GM19025 (cell line): ENCODE data around the gene ILDR1.

Source experiments
- ATAC-seq: cut with Tn5 transposase; IDR thresholded peaks from one replicate; pipeline ENCODE4 v1.9.1; 2021; ENCODE audit warnings: mild to moderate bottlenecking, low read depth, moderate library complexity; ENCODE audit not compliant: unreplicated experiment

The ILDR1 gene

DNA sequence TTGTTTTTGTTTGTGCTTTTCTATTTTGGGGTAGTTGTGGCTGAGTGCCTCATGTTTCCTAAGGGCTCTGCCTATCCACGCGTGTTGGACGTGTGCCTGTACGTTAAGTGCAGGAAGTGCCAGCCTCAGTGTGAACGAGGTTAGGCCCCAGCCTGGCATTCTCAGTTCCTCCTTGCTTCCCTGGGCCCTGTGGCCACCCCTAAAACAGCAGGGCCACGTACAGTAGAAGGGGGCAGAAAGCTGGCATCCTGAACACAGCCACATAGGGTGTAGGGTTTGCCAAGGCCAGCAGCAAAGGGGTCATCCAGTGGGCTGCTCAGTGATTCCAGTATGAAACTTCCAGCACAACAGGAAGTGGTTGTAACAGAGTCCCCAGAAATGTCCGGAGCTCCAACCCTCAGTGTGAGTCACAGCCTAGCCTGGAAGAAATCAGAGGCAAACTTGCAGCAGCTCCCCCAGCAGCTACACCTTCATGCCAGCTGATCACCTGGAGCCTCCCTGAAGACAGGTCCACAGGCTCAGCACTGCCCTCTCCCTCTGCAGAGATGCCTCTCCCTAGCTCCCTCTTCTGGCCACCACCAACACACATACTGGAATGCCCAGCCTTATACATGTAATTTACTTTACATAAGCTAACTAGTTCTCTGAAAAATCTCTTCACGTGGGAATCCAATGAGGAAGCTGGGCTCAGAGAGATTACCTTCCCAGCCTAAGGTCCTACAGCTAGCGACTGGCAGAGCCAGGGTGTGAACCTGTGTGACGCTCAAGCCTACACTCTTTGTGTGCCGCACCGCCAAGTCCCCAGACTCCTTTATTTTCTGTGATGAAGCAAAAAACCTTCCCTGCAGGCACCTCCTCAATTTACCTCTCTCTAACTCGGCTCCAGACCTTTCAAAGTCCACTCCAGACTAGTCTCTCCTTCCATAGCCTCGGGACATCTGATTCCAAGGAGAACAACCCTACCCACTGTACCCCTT, 26.6 kb downstream of the ILDR1 start:
- ATAC-seq = peak; percentile 32

- no peak for ATAC-seq
Observed at GRCh38 chr3:121994551-121994950, 27.5 kb downstream of the ILDR1 start.

DNA sequence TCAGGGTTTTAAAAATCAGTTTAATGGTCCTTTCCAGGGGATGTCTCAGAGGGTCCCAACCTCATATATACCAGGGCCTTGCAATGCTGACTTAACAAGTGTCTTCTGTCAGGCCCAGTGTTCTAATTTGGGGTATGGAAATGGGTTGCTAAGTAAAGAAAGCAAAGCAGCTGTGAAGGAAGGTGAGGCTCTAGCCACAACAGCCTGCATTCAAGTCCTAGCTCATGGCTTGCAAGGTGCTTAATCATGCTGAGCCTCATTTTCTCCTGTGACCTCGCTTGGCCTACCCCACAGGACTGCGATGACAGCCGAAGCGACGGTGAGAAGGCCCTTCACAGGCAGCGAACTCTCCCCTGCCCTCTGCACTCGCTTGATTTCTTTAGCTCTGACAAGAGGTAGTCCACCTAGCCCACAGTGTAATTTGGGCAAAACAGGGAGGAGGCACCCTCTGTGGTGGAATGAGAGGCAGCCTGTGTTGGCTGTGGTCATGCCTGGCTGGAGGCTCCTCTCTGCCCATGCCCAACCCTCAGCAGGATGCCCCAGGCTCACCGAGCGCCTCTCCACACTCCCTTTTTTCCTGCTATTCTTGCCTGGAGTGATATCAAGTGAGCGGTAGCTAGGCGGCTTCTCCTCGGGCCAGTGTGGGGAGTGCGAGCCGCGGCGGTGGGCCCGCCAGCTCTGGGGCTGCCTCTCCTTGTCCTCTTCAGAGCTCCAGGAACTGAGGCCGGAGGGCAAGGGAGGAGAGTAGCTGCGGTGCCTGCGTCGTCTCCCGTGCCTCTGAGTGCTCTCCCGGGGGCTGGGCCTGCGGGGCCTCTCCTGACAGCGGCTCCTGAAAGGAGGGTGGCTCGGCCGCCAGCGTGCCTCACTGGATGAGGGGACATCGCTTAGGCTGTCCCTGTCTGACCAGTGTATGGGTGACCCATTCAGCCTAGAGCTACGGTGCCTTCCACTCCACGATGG, 29.2 kb downstream of the ILDR1 start:
- peak; percentile 49 for ATAC-seq

DNA sequence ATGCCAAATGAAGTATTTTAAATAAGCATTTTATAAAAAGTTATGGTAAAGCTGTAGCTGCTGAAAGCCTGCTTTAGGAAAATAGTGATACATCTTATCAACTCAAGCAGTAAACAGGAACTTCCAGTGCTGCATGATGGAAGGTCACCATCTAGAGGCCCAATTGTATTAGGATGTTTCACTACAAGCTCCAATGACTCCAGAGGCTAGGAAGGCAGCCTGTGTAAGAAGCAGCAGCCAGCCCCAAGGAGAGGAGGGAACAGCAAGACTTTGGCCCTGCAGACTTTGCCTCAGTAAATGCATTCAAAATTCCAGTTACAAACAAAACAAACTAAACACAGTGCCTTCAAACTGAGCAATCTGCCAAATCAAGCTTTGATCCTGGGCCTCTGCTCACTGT, 32.1 kb downstream of the ILDR1 start:
- ATAC-seq = no peak

- ATAC-seq = no peak
Observed at GRCh38 chr3:121988146-121988545, 33.9 kb downstream of the ILDR1 start.

DNA sequence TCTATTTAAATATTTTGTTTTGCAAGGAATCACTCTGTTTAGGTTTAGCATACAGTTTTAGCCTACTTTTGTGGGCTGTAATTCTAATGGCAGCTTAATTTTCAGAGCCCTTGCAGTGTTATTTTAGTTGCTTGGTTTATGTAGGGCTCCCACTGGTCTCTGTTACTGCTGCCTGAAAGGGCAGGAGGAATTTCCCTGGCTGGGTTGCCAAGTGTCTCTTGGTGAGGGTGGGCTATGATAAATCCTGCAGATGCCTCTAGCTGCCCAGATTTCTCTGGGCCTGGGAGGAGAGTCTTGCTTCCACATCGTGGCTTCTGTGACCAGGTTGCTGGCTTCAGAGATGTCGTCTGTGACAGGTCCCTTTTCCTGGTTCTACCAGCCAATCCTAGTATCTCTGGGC, 36.2 kb downstream of the ILDR1 start:
- ATAC-seq = no peak

- ATAC-seq = no peak
Observed at GRCh38 chr3:121981473-121981872, 40.6 kb downstream of the ILDR1 start.

- ATAC-seq = no peak
Observed at GRCh38 chr3:121980450-121980796, 41.6 kb downstream of the ILDR1 start.

- ATAC-seq = no peak
Observed at GRCh38 chr3:121979734-121980449, 42.2 kb downstream of the ILDR1 start.

- no peak for ATAC-seq
Observed at GRCh38 chr3:121979246-121979645, 42.8 kb downstream of the ILDR1 start.

- ATAC-seq = no peak
Observed at GRCh38 chr3:121976727-121977126, 45.3 kb downstream of the ILDR1 start.

GRCh38 chr3:121975702-121976302, 46.2 kb downstream of the ILDR1 start:
- no peak for ATAC-seq

- ATAC-seq = no peak
Observed at GRCh38 chr3:121974601-121975111, 47.4 kb downstream of the ILDR1 start.

- ATAC-seq = no peak
Observed at GRCh38 chr3:121970047-121970446, 52.0 kb downstream of the ILDR1 start.

GRCh38 chr3:121969631-121970030, 52.4 kb downstream of the ILDR1 start:
- no peak for ATAC-seq

DNA sequence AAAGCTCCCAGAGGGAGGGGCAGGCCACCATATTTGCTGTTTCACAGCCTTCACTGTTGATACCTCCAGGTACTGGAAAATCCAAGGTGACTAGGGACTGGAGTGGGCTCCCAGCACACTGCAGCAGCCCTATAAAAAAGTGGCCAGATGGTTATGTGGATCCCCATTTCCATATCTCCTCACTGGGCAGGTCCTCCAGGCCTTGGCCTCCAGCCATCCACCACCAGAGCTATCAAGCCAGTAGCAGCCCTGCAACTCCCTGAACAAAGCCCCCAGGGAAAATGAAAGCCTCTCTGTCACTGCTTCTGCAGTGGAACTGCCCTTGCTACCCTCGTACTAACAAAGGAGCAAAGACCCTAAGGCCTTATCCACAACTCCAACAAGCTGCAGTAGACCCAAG, 58.4 kb downstream of the ILDR1 start:
- ATAC-seq = no peak

DNA sequence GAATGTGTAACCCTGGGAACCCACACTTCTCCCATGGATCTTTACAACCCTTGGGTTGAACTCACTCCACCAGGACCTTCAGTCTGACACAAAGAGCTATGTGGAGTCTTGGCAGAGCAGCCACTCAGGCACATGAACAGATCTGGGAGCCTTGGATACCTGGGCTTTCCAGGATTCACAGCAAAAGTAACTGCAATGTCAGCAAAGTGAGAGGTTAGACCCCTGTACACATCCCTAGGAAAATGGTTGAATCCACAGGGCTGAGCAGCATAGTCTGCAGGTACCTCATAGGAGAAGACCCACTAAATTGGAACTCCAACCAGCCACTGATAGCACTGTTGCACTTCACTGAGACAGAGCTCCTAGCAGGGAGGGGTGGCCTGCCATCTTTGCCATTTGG, 59.6 kb downstream of the ILDR1 start:
- ATAC-seq = no peak

DNA sequence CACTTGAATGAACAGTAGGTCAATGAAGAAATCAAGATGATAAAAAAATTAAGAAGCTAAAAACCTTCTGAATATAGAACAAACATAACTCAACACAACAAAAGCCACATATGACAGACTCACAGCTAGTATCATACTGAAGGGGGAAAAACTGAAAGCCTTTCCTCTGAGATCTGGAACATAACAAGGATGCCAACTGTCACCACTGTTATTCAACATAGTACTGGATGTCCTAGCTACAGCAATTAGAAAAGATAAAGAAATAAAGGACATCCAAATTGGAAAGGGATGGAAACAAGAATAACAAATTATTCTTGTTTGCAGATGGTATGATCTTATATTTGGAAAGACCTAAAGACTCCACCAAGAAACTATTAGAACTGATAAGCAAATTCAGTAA, 60.8 kb downstream of the ILDR1 start:
- no peak for ATAC-seq

GRCh38 chr3:121958801-121959200, 63.2 kb downstream of the ILDR1 start:
- no peak for ATAC-seq
